Lower leg skin (tissue), 3 donors: ENCODE data around the gene IL24.

ENCODE experiments used
- CTCF ChIP-seq, 3 donors: fragments of 450-650 bp; IDR thresholded peaks; one replicate each; pipeline ENCODE4 v1.5.1; 2016; ENCODE audit warnings: antibody characterized with exemption in 3 of 3, mild to moderate bottlenecking in 3 of 3, moderate library complexity in 2 of 3
- POLR2A ChIP-seq, 2 donors: fragments of 450-650 bp; IDR thresholded peaks; one replicate each; pipeline ENCODE4 v1.6.1; 2016 to 2017; ENCODE audit warnings: antibody characterized with exemption in 2 of 2, mild to moderate bottlenecking in 1 of 2, moderate library complexity in 1 of 2

GRCh38 chr1:206905295-206906164 is 8.3 kb downstream of the IL24 start:
- TF ChIP-seq CTCF (IDR thresholded peaks at IDR 0.05), result no peak
- TF ChIP-seq POLR2A (IDR thresholded peaks at IDR 0.05), result no peak
